Muscle of leg (tissue), 11 donors: ENCODE results near the gene PURB. TPM values are rescaled to one million over a fixed set of nuclear protein-coding genes. Genes with fewer than 3 reads are reported as not detected.

ENCODE experiments used
- DNase-seq: peaks from one replicate; pipeline ENCODE4 v3.0.0; 2013
- H3K27ac ChIP-seq: one replicate; pipeline ENCODE4 v1.5.1; 2013; ENCODE audit warnings: mild to moderate bottlenecking, low read length, control low read depth
- H3K27me3 ChIP-seq: one replicate; pipeline ENCODE4 v1.6.1; 2013; ENCODE audit warnings: low read length; ENCODE audit not compliant: control insufficient read depth, insufficient read depth
- H3K36me3 ChIP-seq: one replicate; pipeline ENCODE4 v1.6.1; 2013; ENCODE audit warnings: low read length; ENCODE audit not compliant: control insufficient read depth, insufficient read depth
- H3K4me1 ChIP-seq: one replicate; pipeline ENCODE4 v1.6.1; 2013; ENCODE audit warnings: low read length; ENCODE audit not compliant: control insufficient read depth, insufficient read depth
- H3K4me3 ChIP-seq: one replicate; pipeline ENCODE4 v1.5.1; 2013; ENCODE audit warnings: low read length, control low read depth
- H3K9me3 ChIP-seq: replicated peaks from 2 replicates; pipeline ENCODE4 v1.6.1; 2013; ENCODE audit warnings: low read depth, low read length; ENCODE audit not compliant: control insufficient read depth
- WGBS: methylation state at CpG from one replicate; pipeline ENCODE4 v1.1.5; 2013; ENCODE audit warnings: missing lambda C conversion rate; ENCODE audit not compliant: insufficient coverage; 5-methylcytosine and 5-hydroxymethylcytosine counted together
- polyA plus RNA-seq, 8 donors: library from polyadenylated mRNA; unstranded; fragments of 120-200 nt; gene quantifications; one replicate each; pipeline versions ENCODE4 v1.2.1 to v1.2.3, GENCODE V29; 2013; ENCODE audit warnings: inconsistent platforms in 1 of 8, low replicate concordance in 1 of 8; ENCODE audit not compliant: insufficient read length in 8 of 8, insufficient read depth in 1 of 8
- total RNA-seq: library from RNA; stranded (reverse); fragments of 120-200 nt; gene quantifications from one replicate; pipeline ENCODE4 v1.2.4, GENCODE V29; 2013

PURB gene
- total and polyA plus RNA-seq, 9 donors: 18.6 to 41.2 (median 30.3) TPM

DNA sequence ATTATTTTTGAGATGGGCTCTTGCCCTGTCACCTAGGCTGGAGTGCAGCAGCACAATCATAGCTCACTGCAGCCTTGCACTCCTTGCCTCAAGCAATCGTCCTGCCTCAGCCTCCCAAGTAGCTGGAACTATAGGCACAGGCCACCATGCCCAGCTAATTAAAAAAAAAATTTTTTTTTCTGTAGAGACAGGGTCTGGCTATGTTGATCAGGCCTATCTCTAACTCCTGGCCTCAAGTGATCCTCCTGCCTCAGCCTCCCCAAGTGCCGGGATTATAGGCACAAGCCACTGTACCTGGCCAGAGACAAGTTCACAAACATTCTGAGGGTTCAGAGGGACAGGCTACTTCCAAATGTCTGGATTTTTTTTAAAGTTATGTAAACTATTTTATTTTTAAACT, 32.1 kb upstream of the PURB start:
- WGBS: 100% methylated on average over 1 of the region's 2 CpGs
- DNase-seq: no peak

DNA sequence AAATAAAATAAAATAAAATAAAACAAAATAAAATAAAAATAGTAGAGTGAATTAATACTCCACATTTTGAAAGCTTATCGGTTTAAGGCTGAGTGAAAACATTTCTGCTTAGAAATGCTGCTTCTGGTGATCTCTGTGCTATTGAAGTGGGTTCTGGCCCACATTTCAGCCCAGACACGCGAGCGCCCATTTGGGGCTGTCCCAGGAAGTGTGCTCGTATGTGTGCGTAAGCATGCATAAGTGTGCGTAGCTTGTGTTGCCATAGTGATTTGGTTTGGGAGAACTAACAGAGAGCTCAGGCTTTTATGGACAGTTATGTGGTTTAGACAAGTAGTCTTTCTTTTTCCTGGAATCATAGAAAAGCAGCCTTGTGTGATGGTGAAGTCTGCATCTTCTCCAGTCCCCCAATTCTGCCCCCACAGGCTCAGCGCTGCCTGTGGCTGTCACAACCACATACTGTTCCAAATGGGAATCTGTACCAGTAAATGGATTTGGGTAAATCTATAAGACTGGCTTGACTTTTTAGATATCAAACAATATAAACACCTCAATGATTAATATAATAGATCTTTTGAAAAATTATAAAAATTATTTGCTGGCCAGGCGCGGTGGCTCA, 29.8 kb upstream of the PURB start:
- 50% methylated on average over 8 of the region's 10 CpGs for WGBS
- peaks cover 15% of the 10 kb centered on the region for H3K4me1 ChIP-seq
- H3K27me3 ChIP-seq: no peaks in the 10 kb centered on the region
- no peak overlapping the region for H3K27ac ChIP-seq
- no peaks in the 10 kb centered on the region for H3K36me3 ChIP-seq
- H3K9me3 ChIP-seq: no peaks in the 10 kb centered on the region
- DNase-seq: peak; percentile 24
- no peak overlapping the region for H3K4me3 ChIP-seq

More for the DNA sequence above, 32.1 kb upstream of the PURB start:
- H3K36me3 ChIP-seq: no peaks in the 10 kb centered on the region
- no peak overlapping the region for H3K27ac ChIP-seq
- H3K4me1 ChIP-seq: peaks cover 7% of the 10 kb centered on the region
- H3K4me3 ChIP-seq: no peak overlapping the region
- H3K9me3 ChIP-seq: no peaks in the 10 kb centered on the region
- no peaks in the 10 kb centered on the region for H3K27me3 ChIP-seq

- H3K9me3 ChIP-seq: no peaks in the 10 kb centered on the region
- DNase-seq: no peak
- no peaks in the 10 kb centered on the region for H3K27me3 ChIP-seq
- H3K4me3 ChIP-seq: no peak overlapping the region
- peaks cover 15% of the 10 kb centered on the region for H3K4me1 ChIP-seq
- H3K36me3 ChIP-seq: no peaks in the 10 kb centered on the region
- WGBS: 49% methylated on average over 3 of the region's 7 CpGs
- H3K27ac ChIP-seq: no peak overlapping the region
Measured at GRCh38 chr7:44912775-44913347, 27.5 kb upstream of the PURB start.

- Histone ChIP-seq H3K27me3 (no peaks in the 10 kb centered on the region), H3K4me3 (no peak overlapping the region), H3K27ac (no peak overlapping the region), H3K36me3 (no peaks in the 10 kb centered on the region), H3K4me1 (peaks cover 15% of the 10 kb centered on the region), H3K9me3 (no peaks in the 10 kb centered on the region)
- WGBS: 62% methylated on average over 8 of the region's 8 CpGs
- no peak for DNase-seq
Measured at GRCh38 chr7:44911911-44912310, 26.6 kb upstream of the PURB start.

- WGBS: 74% methylated on average over 2 of the region's 8 CpGs
Measured at GRCh38 chr7:44909596-44910389, 24.5 kb upstream of the PURB start.

GRCh38 chr7:44906965-44907364, 21.6 kb upstream of the PURB start:
- Histone ChIP-seq H3K4me3 (no peak overlapping the region), H3K27ac (no peak overlapping the region), H3K9me3 (no peaks in the 10 kb centered on the region), H3K27me3 (no peaks in the 10 kb centered on the region), H3K36me3 (no peaks in the 10 kb centered on the region), H3K4me1 (peaks cover 2% of the 10 kb centered on the region)
- 54% methylated on average over 2 of the region's 8 CpGs for WGBS
- DNase-seq: no peak

More at GRCh38 chr7:44909596-44910389, 24.5 kb upstream of the PURB start:
- no peaks in the 10 kb centered on the region for H3K27me3 ChIP-seq
- H3K9me3 ChIP-seq: no peaks in the 10 kb centered on the region
- H3K4me3 ChIP-seq: no peak overlapping the region
- no peak overlapping the region for H3K27ac ChIP-seq
- no peak for DNase-seq
- H3K36me3 ChIP-seq: no peaks in the 10 kb centered on the region
- H3K4me1 ChIP-seq: peaks cover 15% of the 10 kb centered on the region

- no peak overlapping the region for H3K27ac ChIP-seq
- 82% methylated on average over 10 of the region's 12 CpGs for WGBS
- no peak overlapping the region for H3K4me3 ChIP-seq
- H3K36me3 ChIP-seq: no peaks in the 10 kb centered on the region
- H3K9me3 ChIP-seq: no peaks in the 10 kb centered on the region
- no peaks in the 10 kb centered on the region for H3K27me3 ChIP-seq
- DNase-seq: no peak
- no peaks in the 10 kb centered on the region for H3K4me1 ChIP-seq
Measured at GRCh38 chr7:44905002-44905635, 19.8 kb upstream of the PURB start.

DNA sequence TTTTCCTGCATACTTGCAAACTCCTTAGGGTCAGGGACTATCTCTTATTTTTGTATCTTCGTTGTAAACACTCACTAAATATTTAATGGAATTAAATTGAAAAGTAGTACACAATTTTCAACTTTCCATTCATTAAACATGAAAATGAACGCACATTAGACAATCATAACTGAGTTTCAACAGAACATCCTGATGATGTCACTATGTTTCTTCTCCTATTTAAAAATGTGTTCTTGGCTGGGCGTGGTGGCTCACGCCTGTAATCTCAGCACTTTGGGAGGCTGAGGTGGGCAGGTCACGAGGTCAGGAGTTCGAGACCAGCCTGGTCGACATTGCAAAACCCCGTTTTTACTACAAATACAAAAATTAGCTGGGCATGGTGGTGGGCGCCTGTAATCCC, 14.1 kb upstream of the PURB start:
- WGBS: 66% methylated on average over 2 of the region's 9 CpGs
- H3K27me3 ChIP-seq: no peaks in the 10 kb centered on the region

GRCh38 chr7:44898039-44898438, 12.7 kb upstream of the PURB start:
- peaks cover 29% of the 10 kb centered on the region for H3K4me1 ChIP-seq
- DNase-seq: no peak
- 86% methylated on average over 1 of the region's 4 CpGs for WGBS
- H3K36me3 ChIP-seq: no peaks in the 10 kb centered on the region
- no peaks in the 10 kb centered on the region for H3K27me3 ChIP-seq
- no peak overlapping the region for H3K27ac ChIP-seq
- no peak overlapping the region for H3K4me3 ChIP-seq
- H3K9me3 ChIP-seq: no peaks in the 10 kb centered on the region

More for the DNA sequence above, 14.1 kb upstream of the PURB start:
- no peak for DNase-seq
- no peaks in the 10 kb centered on the region for H3K36me3 ChIP-seq
- peaks cover 15% of the 10 kb centered on the region for H3K4me1 ChIP-seq
- no peak overlapping the region for H3K27ac ChIP-seq
- H3K4me3 ChIP-seq: no peak overlapping the region
- H3K9me3 ChIP-seq: no peaks in the 10 kb centered on the region

DNA sequence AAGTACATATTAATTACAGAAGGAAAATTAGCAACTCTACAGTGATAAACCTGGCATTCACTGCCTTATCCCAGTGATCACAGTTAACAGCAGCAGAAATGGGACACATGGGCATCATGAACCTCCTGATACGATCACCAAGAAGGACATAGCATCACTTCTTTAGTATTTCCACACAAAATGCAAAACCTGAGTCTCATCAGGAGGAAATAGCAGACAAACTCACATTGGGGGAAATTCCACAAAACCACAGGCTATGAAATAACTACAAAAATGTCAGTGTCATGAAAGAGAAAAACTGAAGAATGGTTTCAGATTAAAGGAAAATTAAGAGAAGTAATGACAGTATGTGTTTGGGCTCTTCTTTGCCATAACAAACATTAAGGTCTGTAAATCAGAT, 12.0 kb upstream of the PURB start:
- Histone ChIP-seq H3K27me3 (no peaks in the 10 kb centered on the region), H3K27ac (no peak overlapping the region), H3K9me3 (no peaks in the 10 kb centered on the region), H3K36me3 (no peaks in the 10 kb centered on the region), H3K4me1 (peaks cover 34% of the 10 kb centered on the region), H3K4me3 (no peak overlapping the region)
- DNase-seq: no peak
- WGBS: no CpG with 5 or more reads among the region's 1 CpG
